SK-N-SH (cell line): ENCODE data around the gene SFRP5. TPM values are rescaled to one million over a fixed set of nuclear protein-coding genes. Genes with fewer than 3 reads are reported as not detected.
A peak's percentile ranks its signal among the peaks of the same experiment; 100 is the strongest.

Experiments used
- CTCF ChIP-seq: fragments of 200-600 bp; sonication (generic); IDR thresholded peaks from 2 replicates; pipeline ENCODE4 v1.6.1; 2017; ENCODE audit warnings: antibody characterized with exemption, mild to moderate bottlenecking, moderate library complexity
- ELF1 ChIP-seq: IDR thresholded peaks from 2 replicates; pipeline ENCODE4 v1.4.0; 2012
- EP300 ChIP-seq, 2 experiments: IDR thresholded peaks; 2 replicates each; pipeline versions ENCODE4 v1.4.0 to v1.6.1; 2012; ENCODE audit warnings: borderline replicate concordance in 1 of 2, low read depth in 1 of 2, low read length in 1 of 2
- FOXJ3 ChIP-seq: sonication (generic); formaldehyde crosslinking; IDR thresholded peaks from 2 replicates; pipeline ENCODE4 v1.5.1; 2020; ENCODE audit warnings: mild to moderate bottlenecking, missing genetic modification reagents
- GABPA ChIP-seq: IDR thresholded peaks from 2 replicates; pipeline ENCODE4 v1.4.0; 2012; ENCODE audit warnings: low read depth, mild to moderate bottlenecking
- NRF1 ChIP-seq: IDR thresholded peaks from 2 replicates; pipeline ENCODE4 v1.6.1; 2012; ENCODE audit warnings: low read depth, mild to moderate bottlenecking, low read length
- RCOR1 ChIP-seq: fragments of 150-350 bp; IDR thresholded peaks from 2 replicates; pipeline ENCODE4 v1.6.1; 2017; ENCODE audit warnings: antibody characterized with exemption, low read length
- REST ChIP-seq: IDR thresholded peaks from 2 replicates; pipeline ENCODE4 v1.6.1; 2012; ENCODE audit warnings: mild to moderate bottlenecking, low read depth, low read length, moderate library complexity
- RFX5 ChIP-seq: IDR thresholded peaks from 2 replicates; pipeline ENCODE4 v1.6.1; 2012; ENCODE audit warnings: mild to moderate bottlenecking, improper control_type of control experiment, low read length
- SMC3 ChIP-seq: IDR thresholded peaks from 2 replicates; pipeline ENCODE4 v1.6.1; 2012; ENCODE audit warnings: low read depth, low read length, improper control_type of control experiment
- TAF1 ChIP-seq: IDR thresholded peaks from 2 replicates; pipeline ENCODE4 v1.6.1; 2012; ENCODE audit warnings: low read depth, mild to moderate bottlenecking, low read length, moderate library complexity, borderline replicate concordance
- TCF12 ChIP-seq: IDR thresholded peaks from 2 replicates; pipeline ENCODE4 v1.4.0; 2012
- USF1 ChIP-seq: IDR thresholded peaks from 2 replicates; pipeline ENCODE4 v1.4.0; 2012; ENCODE audit warnings: low read depth, borderline replicate concordance
- YY1 ChIP-seq: IDR thresholded peaks from 2 replicates; pipeline ENCODE4 v1.4.0; 2012; ENCODE audit warnings: low read depth, mild to moderate bottlenecking
- polyA plus RNA-seq, 3 experiments: library from polyadenylated mRNA; depleted of rRNA; stranded (reverse); fragments of >200 nt; gene quantifications; 2 replicates each; pipeline ENCODE4 v1.2.3, GENCODE V29; 2012
- TF ChIP-seq, protein P1 (sequence below): IDR thresholded peaks from 2 replicates; pipeline ENCODE4 v1.4.0; 2012; ENCODE audit warnings: low read depth, borderline replicate concordance

SFRP5 gene
- polyA plus RNA-seq, 1 of the 3 experiments (the other 2 are of a cell fraction) = not detected

- TF ChIP-seq, protein P1, sequence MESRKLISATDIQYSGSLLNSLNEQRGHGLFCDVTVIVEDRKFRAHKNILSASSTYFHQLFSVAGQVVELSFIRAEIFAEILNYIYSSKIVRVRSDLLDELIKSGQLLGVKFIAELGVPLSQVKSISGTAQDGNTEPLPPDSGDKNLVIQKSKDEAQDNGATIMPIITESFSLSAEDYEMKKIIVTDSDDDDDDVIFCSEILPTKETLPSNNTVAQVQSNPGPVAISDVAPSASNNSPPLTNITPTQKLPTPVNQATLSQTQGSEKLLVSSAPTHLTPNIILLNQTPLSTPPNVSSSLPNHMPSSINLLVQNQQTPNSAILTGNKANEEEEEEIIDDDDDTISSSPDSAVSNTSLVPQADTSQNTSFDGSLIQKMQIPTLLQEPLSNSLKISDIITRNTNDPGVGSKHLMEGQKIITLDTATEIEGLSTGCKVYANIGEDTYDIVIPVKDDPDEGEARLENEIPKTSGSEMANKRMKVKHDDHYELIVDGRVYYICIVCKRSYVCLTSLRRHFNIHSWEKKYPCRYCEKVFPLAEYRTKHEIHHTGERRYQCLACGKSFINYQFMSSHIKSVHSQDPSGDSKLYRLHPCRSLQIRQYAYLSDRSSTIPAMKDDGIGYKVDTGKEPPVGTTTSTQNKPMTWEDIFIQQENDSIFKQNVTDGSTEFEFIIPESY = no peak
- TF ChIP-seq REST = no peak
- peak in 1 of 2 experiments; percentile 60; a peak in 2 of 4 replicates for TF ChIP-seq EP300 (IDR thresholded peaks at IDR 0.05; ENCODE audit: borderline replicate concordance in 1 of 2, low read depth in 1 of 2, low read length in 1 of 2)
- TF ChIP-seq YY1 = no peak
- TF ChIP-seq NRF1 = no peak
- TF ChIP-seq CTCF = no peak
- no peak for TF ChIP-seq GABPA
- TF ChIP-seq ELF1 = no peak
- TF ChIP-seq RFX5 = no peak
- TF ChIP-seq SMC3 = no peak
- peak; percentile 83 for TF ChIP-seq RCOR1
- TF ChIP-seq USF1 = no peak
- TF ChIP-seq TCF12 = no peak
- TF ChIP-seq TAF1 = no peak
- TF ChIP-seq FOXJ3 (CRISPR knock-in tag) = peak; percentile 71; the same call in 1 of the 2 replicates
- TF ChIP-seq, all 33 proteins: peak for 5
Measured at GRCh38 chr10:97781618-97782331, 10.0 kb upstream of the SFRP5 start (continued).
